NCI-H2107 (cell line): Measurements from ENCODE around the gene ACACB.

Experiments
- DNase-seq: peaks from one replicate; lab custom pipeline; 2025; lab: John Stamatoyannopoulos, UW

Gene ACACB

DNA sequence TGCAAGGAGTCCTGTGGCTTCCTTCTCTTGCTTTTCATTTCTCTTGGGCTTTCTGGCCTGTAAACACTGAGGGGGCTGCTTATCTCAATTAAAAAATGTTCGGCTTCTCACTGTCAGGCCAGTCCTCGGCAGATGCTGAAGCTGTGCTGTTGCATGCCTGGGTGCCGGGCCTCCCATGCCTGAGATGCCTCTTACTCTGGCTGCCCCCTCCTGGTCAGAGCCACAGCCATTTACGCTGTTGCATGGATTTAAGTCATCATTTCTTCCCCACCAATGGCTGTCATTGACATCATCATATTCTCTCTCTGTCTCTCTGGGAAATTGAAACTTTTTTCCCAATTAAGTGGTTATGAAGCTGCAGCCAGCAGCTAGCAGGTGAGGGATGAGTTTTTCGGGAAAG lies 139.0 kb downstream of the ACACB start:
- no peak for DNase-seq

DNA sequence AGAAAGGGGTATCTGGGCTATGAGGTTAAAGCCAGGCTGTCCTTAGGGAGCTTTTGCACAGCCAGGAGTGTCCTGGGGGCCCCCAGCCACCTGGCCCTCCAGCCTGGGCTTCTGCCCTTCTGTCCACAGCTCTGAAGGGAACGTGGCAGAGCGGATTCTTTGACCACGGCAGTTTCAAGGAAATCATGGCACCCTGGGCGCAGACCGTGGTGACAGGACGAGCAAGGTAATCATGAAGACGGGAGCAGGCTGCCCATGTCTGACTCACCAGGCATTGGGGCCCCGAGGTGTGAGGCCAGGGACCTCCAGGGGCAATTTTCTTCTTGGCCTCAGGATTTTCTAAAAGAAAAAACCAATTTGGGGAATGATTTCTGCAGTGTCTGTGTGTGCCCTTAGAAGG lies 139.6 kb downstream of the ACACB start:
- DNase-seq = no peak

DNA sequence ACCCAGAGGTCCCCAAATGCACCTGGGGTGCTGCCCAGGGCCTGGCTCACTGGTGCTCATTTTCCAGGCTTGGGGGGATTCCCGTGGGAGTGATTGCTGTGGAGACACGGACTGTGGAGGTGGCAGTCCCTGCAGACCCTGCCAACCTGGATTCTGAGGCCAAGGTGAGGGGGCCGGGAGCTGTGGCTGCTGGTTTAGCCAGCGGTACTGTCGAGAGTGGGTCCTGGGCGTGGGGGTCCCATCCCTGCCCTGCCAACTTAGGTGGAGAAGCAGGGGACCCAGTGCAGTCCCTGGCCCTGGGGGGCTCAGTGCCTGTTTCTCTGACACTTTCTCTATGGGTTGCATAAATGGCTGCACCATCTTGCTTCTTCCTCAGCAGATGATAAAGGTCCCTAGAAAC lies 141.8 kb downstream of the ACACB start:
- DNase-seq = no peak

DNA sequence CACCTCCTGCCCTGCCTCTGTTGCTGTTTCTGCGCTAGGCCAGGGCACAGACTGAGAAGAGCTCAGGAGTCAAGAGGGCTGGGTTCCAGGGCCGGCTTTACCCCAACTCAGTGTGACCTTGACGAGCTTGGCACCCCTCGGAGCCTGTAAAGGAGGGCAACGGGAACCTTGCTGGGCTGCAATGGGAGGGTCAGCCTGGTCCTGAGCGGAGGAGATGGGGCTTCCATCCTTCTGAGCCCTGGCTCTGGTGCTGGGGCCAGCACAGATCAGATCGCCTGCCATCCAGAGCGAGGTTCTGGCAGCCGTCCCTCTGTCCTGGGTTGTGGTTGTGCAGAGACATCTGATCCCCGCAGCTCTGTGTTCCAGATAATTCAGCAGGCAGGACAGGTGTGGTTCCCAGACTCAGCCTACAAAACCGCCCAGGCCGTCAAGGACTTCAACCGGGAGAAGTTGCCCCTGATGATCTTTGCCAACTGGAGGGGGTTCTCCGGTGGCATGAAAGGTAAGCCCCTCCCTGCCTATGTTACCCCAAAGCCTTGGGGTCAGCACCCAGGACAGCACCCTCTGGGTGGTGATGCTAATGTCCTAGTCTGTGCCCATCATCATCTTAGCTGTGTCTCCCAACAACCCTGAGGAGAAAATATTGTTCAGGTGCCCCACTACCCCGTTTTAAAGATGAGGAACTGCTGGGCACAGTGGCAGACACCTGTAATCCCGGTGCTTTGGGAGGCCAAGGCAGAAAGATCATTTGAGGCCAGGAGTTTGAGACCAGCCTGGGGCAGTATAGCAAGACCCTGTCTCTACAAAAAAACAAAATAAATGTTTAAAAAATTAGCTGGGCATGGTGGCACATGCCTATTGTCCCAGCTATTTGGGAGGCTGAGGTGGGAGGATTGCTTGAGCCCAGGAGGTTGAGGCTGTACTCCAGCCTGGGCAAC lies 142.5 kb downstream of the ACACB start:
- peak; percentile 34 for DNase-seq

DNA sequence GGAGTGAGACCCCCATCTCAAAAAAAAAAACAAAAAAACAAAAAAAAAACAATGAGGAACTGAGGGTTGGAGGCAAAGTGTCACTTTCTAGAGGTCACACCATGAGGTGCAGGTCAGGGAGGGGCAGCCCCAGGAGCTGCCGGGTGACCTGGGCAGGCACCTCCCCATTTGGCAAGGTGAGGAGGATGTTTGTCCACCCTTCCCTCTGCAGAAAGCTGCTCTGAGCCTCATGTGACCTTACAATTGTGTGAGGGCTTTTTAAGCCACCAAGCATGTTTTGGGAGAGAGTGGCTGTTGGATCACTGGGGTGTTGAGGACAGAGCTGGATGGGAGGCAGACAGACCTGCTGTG lies 143.1 kb downstream of the ACACB start:
- no peak for DNase-seq

DNA sequence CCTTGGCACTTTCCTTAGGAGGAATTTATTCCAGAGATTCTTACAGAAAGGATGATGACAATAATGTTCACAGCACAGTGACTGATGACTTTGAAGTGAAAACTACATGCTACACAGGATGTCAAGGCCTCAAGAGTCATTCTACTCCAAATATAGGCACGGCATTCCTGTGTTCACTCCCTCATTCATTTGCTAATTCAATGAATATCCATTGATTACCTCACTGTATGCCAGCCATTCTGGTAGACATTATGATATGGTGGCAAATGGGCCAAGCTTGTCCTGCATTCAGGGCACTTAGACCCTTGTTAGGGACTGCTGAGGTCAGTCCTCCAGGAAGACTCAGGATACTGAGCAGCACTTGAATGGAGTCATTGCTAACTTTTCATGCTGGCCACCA lies 144.7 kb downstream of the ACACB start:
- no peak for DNase-seq

DNA sequence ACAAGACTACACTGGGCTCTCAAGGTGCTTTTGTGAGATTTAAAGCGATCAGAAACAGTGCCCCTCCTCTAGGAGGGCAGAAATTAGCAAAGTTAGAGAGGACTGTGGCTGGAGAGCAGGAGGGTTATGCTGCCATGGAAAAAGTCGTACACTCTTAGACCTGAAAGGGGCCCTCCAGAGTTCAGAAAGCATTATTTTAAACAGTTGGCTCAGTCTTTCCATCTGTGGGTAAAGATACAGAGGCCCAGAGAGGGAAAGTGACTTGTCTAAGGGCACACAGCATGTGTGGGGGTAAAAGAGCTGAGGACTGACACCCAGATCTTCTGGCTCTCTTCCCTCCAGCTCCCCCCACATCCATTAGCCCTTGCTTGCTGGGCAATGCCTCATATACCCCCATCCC lies 145.6 kb downstream of the ACACB start:
- DNase-seq = no peak

DNA sequence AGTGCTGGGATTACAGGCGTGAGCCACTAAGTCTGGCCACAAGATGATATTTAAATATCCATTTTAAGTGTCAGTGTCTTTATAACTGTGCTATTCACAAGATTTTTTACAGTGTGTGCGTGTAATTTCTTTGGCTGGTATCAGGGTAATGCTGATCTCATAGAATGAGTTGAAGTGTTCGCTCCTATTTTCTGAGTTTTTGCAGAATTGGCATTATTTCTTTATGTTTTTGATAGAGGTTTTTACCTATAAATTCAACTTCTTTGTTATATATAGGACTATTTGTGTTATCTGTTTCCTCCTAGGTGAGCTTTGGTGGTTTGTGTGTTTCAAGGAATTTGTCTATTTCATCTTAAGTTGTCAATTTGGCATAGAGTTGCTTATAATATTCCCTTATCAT lies 147.1 kb downstream of the ACACB start:
- no peak for DNase-seq

DNA sequence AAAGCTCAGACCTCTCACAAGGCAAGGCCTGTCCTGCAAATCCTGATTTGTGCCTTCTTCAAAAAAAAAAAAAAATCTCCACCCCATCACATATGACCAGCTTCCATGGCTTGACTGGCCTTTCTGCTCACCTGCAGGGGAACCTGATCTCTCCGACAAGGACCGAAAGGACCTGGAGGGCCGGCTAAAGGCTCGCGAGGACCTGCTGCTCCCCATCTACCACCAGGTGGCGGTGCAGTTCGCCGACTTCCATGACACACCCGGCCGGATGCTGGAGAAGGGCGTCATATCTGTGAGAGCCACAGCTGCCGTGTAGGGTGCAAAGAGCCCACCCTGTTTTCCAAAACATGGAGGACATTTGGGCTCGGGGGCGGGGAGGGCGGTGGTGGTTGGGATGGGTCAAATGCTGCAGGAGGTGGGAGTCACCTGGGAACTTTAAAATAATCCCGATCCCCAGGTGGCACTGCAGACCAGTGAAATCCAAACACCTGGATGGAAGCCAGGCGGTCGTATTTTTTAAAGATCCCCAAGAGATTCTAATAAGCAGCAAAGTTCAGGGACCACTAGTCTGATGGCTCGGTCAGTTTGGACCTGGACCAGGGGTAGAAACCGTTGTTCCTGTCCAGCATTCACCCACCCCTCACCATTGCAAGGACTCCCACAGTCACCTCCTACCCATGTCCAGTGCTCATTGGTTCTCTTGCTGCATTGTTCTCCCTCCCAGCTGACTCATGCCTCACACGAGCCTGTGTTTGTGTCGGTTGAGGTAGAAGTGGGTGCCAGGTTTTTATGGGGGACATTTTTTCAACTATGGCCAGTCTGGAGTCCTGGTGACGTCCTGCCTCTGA lies 147.9 kb downstream of the ACACB start:
- peak; percentile 92 for DNase-seq

DNA sequence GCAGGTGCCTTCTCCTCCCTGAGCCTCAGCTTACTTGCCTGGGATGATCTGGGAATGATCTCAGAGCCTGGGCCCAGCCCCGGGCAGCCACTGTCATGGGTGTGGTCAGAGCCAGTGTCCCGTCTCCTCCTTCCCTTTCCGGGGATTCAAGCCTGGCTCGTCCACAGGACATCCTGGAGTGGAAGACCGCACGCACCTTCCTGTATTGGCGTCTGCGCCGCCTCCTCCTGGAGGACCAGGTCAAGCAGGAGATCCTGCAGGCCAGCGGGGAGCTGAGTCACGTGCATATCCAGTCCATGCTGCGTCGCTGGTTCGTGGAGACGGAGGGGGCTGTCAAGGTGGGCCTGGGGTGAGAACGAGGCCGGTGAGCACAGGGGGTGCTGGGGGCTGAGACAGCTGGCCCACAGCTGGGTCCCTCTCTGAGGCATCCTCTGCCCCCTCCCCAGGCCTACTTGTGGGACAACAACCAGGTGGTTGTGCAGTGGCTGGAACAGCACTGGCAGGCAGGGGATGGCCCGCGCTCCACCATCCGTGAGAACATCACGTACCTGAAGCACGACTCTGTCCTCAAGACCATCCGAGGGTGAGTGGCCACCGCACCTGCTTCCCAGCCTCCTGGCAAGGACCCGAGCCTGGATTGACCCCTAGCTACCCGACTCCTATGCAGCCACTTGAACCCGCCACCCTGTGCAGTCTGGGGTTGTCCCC lies 148.7 kb downstream of the ACACB start:
- no peak for DNase-seq

DNA sequence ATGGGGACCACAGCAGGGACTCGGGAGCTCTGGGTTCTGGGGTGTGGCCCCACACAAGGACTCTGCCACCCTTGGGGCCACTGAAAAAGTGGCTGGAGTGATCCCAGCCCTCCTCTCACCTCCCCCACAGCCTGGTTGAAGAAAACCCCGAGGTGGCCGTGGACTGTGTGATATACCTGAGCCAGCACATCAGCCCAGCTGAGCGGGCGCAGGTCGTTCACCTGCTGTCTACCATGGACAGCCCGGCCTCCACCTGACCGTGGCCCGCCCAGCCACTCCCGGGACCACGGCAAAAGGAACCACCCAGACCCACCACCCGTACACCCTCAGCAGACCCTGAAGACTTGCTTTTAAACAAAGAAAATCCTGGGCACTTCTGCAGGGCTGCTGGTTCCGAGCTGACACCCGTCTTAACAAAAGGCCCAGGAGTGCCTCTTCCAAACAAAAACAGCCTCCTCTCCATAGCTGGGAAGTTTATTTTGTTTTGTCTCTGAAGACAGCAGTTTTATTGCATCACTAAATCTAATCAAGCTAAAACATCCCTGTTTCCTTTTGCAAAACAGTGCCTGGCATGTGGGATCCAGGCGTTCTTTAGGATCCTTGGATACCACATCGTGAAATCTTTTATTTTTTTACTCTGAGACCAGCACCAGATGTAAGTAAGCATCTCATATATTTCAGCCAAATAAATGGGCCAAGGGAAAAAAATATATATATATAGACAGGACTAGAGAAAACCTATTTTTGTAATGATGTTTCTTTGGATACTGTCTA lies 149.9 kb downstream of the ACACB start:
- no peak for DNase-seq

DNA sequence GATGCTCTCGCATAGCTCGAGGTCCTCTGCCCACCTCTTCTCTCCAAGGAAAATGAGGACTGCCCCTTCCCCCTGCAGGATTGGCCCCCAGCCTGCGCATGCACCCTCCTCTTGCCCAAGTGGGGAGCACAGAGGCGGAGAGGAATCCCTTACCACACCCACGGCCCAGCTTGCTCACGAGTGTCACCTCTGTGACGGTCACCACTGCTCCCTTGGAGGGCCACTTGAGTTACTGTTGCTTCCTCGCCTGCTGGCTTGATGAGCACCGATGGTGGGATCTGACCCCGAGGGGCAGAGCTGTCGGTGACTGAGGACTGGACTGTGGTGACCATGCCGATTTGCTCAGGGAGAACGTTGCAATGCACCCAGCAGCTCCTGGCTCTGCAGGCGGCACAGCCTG lies 151.0 kb downstream of the ACACB start:
- DNase-seq = no peak

DNA sequence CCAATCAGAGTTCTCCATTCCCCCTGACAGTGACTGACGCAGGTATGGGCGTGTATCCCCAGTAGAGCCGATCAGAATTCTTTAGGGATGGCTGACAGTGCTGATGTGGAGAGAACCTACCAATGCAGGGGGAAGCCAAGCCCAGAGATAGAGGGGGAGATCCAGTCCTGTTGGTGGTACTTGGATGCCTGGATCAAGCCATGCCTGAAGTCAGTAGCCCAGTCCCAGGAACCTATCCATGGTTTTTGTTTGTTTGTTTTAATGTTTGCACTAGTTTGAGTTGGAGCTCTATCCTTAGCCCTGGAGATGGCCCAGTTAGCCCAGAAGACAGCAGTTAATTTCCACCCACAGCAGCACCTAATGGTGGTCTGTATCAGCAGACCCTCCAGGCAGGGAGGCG lies 152.5 kb downstream of the ACACB start:
- no peak for DNase-seq

DNA sequence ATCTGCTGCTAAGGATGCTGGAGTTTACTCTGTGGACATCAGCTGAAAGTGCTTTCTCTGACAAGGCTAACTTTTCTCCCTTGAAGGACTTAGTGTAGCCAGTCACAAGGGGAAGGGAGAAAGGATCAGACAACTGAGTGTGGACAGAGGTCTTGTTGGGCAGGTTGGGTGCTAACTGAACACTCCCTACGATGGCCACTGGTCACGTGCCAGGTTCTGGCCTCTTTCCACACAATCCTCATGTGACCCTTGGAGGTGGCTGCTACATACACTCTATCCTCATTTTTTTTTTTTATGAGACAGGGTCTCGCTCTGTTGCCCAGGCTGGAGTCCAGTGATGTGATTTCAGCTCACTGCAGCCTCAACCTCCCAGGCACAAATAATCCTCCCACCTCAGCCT lies 153.0 kb downstream of the ACACB start:
- DNase-seq = no peak

DNA sequence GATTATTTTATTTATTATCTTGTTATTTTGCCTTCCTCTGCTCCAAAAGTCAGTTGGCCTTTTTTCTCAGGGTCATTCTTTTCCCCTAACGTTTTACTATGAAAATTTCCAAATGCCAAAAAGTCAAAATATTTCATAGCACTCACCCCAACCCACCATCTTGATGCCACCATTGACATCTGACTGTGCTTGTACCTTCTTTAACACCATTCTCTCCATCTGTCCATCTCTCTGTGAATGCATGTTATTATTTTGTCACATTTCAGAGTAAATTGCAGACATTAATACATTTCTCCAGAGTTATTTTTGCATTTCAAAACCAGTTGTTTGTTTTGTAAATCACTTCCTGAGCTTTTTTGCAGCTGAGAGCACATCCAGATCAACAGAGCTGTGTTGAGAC lies 154.1 kb downstream of the ACACB start:
- no peak for DNase-seq

DNA sequence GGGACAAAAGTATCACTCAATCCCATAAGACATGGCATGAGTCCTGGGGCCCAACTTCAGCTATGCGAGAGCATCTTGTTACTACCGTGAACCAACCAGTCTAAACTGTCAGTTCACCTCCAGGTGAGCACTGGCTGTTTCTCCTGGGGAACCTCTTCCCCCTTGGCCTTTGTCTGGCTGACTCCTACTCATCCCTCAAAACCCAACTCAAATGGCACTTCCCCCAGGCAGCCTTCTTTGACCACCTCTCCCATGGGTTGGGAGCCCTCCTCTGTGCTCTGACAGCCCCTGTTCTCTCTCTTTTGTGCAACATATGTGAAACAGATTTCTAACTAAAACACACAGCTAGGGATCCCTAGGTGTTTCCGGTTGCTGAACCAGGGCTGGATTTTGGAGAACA lies 155.0 kb downstream of the ACACB start:
- DNase-seq = no peak

DNA sequence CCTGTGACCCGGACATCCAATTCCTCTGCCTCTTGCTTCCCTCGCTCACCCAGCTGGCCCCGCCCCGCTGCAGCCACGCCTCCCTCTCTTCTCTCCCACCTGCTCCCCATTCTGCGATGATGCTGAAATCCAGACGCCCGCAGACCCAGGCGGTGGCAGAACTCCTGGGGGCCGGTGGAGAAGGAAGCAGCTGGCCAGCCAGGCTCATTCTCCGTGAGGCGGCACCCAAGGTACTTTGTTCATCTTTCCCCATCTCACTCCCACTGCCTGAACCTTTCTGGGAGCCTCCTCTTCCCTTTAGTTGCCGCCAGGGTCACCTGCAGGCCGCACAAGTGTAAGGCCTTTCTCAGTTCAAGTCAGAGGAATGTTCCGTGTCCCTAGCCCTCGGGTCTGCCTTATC lies 157.0 kb downstream of the ACACB start:
- DNase-seq = peak; percentile 84

DNA sequence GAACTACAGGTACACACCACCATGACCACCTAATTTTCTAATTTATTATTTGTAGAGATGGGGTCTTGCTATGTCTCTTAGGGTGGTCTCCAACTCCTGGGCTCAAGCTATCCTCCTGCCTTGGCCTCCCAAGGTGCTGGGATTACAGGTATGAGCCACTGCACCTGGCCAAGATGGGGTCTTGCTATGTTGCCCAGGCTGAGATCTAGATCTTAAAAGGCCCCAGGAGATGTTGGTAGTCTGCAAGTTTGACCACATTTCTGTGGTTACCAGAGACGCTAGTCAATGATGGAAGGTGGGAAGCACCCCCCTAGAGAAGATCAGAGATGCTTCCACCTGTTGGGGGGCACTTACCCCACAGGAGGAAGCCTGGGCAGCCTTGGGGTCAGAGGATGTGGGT lies 158.0 kb downstream of the ACACB start:
- DNase-seq = no peak

DNA sequence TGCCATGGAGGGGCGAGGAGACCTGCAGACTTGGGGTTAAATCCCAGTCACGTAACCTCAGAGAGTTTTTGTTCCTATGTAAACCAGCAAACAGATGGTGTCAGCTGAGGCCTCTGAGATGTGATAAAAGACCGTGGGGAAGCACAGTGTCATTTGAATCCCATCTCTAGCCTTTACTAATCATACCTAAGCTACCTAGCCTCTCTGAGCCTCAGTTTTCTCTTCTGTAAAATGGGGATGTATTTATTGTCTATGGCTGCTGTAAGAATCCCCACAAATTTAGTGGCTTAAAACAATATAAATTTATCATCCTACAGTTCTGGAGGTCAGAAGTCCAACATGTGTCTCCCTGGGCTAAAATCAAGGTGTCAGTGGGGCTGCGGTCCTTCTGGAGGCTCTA lies 158.8 kb downstream of the ACACB start:
- no peak for DNase-seq

DNA sequence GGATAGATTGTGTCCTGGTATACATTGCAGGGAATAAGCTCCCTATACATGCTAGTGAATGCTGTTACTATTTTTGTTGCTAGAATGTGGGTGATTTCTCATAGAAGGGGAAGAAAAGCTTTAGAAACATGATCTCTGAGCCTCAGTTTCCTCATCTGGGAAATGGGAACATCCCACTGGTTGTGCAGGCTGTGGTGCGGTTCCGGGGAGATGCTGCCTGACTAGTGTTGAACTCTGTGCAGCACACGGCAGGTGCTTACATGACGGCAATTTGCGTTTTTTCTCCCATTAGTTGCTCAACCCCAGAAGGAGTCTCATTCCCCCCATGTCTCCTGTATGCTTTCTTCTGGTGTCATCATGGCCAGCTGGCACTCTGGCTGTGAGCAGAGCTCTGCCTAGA lies 159.8 kb downstream of the ACACB start:
- DNase-seq = no peak

DNA sequence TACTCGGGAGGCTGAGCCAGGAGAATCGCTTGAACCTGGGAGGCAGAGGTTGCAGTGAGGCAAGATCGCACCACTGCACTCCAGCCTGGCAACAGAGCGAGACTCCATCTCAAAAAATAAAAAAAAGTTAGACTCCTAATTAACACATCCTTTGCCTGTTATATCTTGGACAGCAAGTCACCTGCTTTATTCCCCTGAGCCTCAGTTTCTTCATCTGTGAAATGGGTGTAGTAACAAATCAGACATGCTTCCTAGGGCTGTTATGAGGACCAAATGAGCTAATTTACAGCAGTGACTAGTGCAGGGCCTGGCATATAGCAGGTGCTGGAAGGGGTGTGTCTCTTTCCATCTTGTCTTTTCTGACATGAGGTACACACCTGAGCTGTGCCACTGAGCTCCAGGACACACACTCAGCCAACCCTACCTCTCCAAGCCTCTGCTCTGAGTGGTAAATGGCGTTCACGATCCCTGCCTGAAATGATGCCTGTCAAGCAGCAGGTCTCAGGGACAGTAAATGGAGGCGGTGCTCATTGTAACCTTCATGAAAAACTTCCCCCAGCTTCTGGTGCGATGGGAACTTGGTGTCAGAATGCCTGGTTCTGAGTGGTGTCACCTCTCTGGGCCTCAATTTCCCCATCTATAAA lies 161.0 kb downstream of the ACACB start:
- no peak for DNase-seq
